ENCODE data around the gene EXOC1L. TPM values are rescaled to one million over a fixed set of nuclear protein-coding genes. Genes with fewer than 3 reads are reported as not detected.
A peak's percentile ranks its signal among the peaks of the same experiment; 100 is the strongest.

Gene EXOC1L
- total and polyA plus RNA-seq, 9 of the 15 experiments (the other 6 are each of a cell fraction or from before 2014, with no cell fraction given), result 0.38 to 3.9 (median 1.0) TPM; not detected in 1

- TF ChIP-seq BCLAF1 (IDR thresholded peaks at IDR 0.05; ENCODE audit: borderline replicate concordance in 1 of 2, control insufficient read depth in 1 of 2, low read depth in 2 of 2, low read length in 1 of 2) (0 out of 4 replicates have a peak, but pooled peaks of 1 of the 2 experiments have one; percentile 23), GABPA (tag; conservative IDR thresholded peaks at IDR 0.05; ENCODE audit: low read depth) (no peak)
Observed at GRCh38 chr4:55866290-55866907, 46.8 kb downstream of the EXOC1L start (continued).

GRCh38 chr4:55866973-55867574 is 47.5 kb downstream of the EXOC1L start:
- in situ Hi-C loops (cut with MboI) (no loop called here), intact Hi-C loops (cut with micrococcal nuclease) (loop anchor here (2.0 to 10.0 kb wide), 5 partner anchors 124 to 522 kb away; partner anchors contain the start of genes CLOCK and SRD5A3)
- BruUV-seq (replicated peaks), result no TSS peak
- Histone ChIP-seq H3K4me1 (replicated peaks in 1 of 2; ENCODE audit: control insufficient read depth in 2 of 2, insufficient read depth in 2 of 2, low read length in 2 of 2) (peaks cover 0 to 10% of the 10 kb centered on the region in 2 experiments; a peak in 2 of 5 replicates), H3K9ac (ENCODE audit: insufficient read depth in 1 of 2, low read depth in 2 of 2, low read length in 2 of 2) (no peak overlapping the region), H4K20me1 (replicated peaks; ENCODE audit: control insufficient read depth, insufficient read depth, low read length) (no peaks in the 10 kb centered on the region), H3K9me3 (replicated peaks; ENCODE audit: control insufficient read depth, insufficient read depth, low read depth, low read length) (no peaks in the 10 kb centered on the region), H3K36me3 (ENCODE audit: control insufficient read depth, insufficient read depth, low read length) (peaks cover 59% of the 10 kb centered on the region), H3K4me2 (ENCODE audit: insufficient read depth, low read length) (no peak overlapping the region), H3K27ac (ENCODE audit: extremely low read depth, low read depth, low read length) (peak overlapping the region; percentile 64; the same call in 2 of the 3 replicates), H3K79me2 (ENCODE audit: control insufficient read depth, insufficient read depth, low read length) (no peaks in the 10 kb centered on the region), H3K9me1 (ENCODE audit: control insufficient read depth, insufficient read depth, low read length) (no peaks in the 10 kb centered on the region), H3K27me3 (ENCODE audit: control insufficient read depth in 2 of 2, insufficient read depth in 2 of 2, low read length in 2 of 2) (no peaks in the 10 kb centered on the region), H3K4me3 (no peak overlapping the region), H2AFZ (ENCODE audit: low read depth, low read length) (peak overlapping the region; percentile 65)
- 5% methylated on average over 4 of the region's 4 CpGs for WGBS (ENCODE audit: insufficient coverage, low coverage, missing lambda C conversion rate)
- peak; percentile 97 for ATAC-seq
- DNase-seq (ENCODE audit: extremely low read depth in 1 of 4, low spot score in 3 of 4), result peak; percentile 35 to 75 (median 42)
- ChIA-PET POLR2A (interaction anchor here (0.7 to 1.0 kb wide), 3 partner anchors 9 to 1093 kb away, joined by 3 read pairs; no protein-coding TSS in a partner anchor), CTCF (ENCODE audit: low intra/inter-chr PET ratio) (interaction anchor here (0.6 to 1.2 kb wide), 2 partner anchors 678 to 895 kb away, joined by 3 read pairs; no protein-coding TSS in a partner anchor)
- FAIRE-seq, result peak; percentile 87
- TF ChIP-seq HES1 (IDR thresholded peaks at IDR 0.05; ENCODE audit: low read depth) (no peak), HMBOX1 (IDR thresholded peaks at IDR 0.05) (no peak; the same call in 1 of the 2 replicates), EGR1 (conservative IDR thresholded peaks at IDR 0.05) (no peak), RAD21 (CRISPR knock-in tag; conservative IDR thresholded peaks at IDR 0.05 in 1 of 2, IDR thresholded peaks at IDR 0.05 in 1 of 2) (peak; percentile 77 to 80), PRDM10 (IDR thresholded peaks at IDR 0.05; ENCODE audit: partially characterized antibody) (no peak), ZNF23 (CRISPR knock-in tag; IDR thresholded peaks at IDR 0.05) (no peak), GTF2E2 (tag; IDR thresholded peaks at IDR 0.05) (no peak)
